ENCODE measurements around the gene P2RY6. TPM values are rescaled to one million over a fixed set of nuclear protein-coding genes. Genes with fewer than 3 reads are reported as not detected.

P2RY6 gene
- total and polyA plus RNA-seq, 2 of the 8 experiments (the other 6 are each of a cell fraction or from before 2014, with no cell fraction given): 0.15 TPM; not detected in 1

GRCh38 chr11:73257342-73258103, 14.6 kb upstream of the P2RY6 start:
- H2BK20ac ChIP-seq (ENCODE audit: low read length): no peak overlapping the region
- H3K14ac ChIP-seq (ENCODE audit: insufficient read length): no peak overlapping the region
- no peaks in the 10 kb centered on the region for H3K23me2 ChIP-seq (ENCODE audit: low read depth, low read length)
- peaks cover 0 to 3% (median 1%) of the 10 kb centered on the region in 4 experiments; a peak in 1 of 7 replicates for H3K4me1 ChIP-seq (replicated peaks in 1 of 4; ENCODE audit: control insufficient read depth in 3 of 4, insufficient read depth in 4 of 4, low read length in 3 of 4)
- H4K20me1 ChIP-seq (replicated peaks in 1 of 2; ENCODE audit: control insufficient read depth in 1 of 2, insufficient read depth in 2 of 2, low read length in 2 of 2): no peaks in the 10 kb centered on the region
- no peak overlapping the region for H3K4me3 ChIP-seq (ENCODE audit: extremely low read depth in 1 of 4, insufficient read depth in 2 of 4, low read depth in 3 of 4, low read length in 4 of 4)
- DNase-seq (ENCODE audit: low read depth in 1 of 2, low spot score in 2 of 2) (no peak), FAIRE-seq (no peak)
- H3K4ac ChIP-seq (replicated peaks; ENCODE audit: insufficient read length, low read depth, low read length): no peak overlapping the region
- no peak overlapping the region for H2BK120ac ChIP-seq (replicated peaks; ENCODE audit: low read depth, low read length)
- H3K36me3 ChIP-seq (ENCODE audit: control insufficient read depth in 2 of 4, insufficient read depth in 4 of 4, low read length in 3 of 4): no peaks in the 10 kb centered on the region
- no peak overlapping the region; the same call in 1 of the 2 replicates for H2BK5ac ChIP-seq (ENCODE audit: low read depth, low read length)
- no peak overlapping the region for H2AFZ ChIP-seq (ENCODE audit: low read length)
- 90% methylated on average over 6 of the region's 6 CpGs; no CpG with 5 or more reads in 1 of the 2 experiments for WGBS, 2 experiments (ENCODE audit: extremely low coverage in 1 of 2, insufficient coverage in 1 of 2, insufficient read length in 1 of 2, insufficient replicate concordance in 2 of 2, low coverage in 1 of 2, low lambda C conversion rate in 2 of 2, missing lambda C conversion rate in 1 of 2)
- no peak overlapping the region for H3K18ac ChIP-seq (ENCODE audit: extremely low read depth, low read length)
- no peak overlapping the region for H2BK12ac ChIP-seq (ENCODE audit: low read depth, low read length)
- no peak overlapping the region for H2BK15ac ChIP-seq (ENCODE audit: low read length)
- no peaks in the 10 kb centered on the region for H3K9me3 ChIP-seq (ENCODE audit: insufficient read depth in 2 of 2, low read depth in 1 of 2, low read length in 1 of 2)
- H4K91ac ChIP-seq (replicated peaks; ENCODE audit: insufficient read length, low read length): no peak overlapping the region
- H3K79me1 ChIP-seq (ENCODE audit: low read depth, low read length): no peaks in the 10 kb centered on the region
- H3K79me2 ChIP-seq (ENCODE audit: control insufficient read depth in 1 of 2, insufficient read depth in 2 of 2, low read length in 2 of 2): no peaks in the 10 kb centered on the region
- ChIA-PET CTCF (ENCODE audit: partially characterized antibody) (interaction anchor here (0.6 to 9.1 kb wide), 18 partner anchors 9 to 81 kb away, joined by 3 to 81 read pairs (median 5); partner anchors contain the start of gene P2RY6), POLR2A (ENCODE audit: partially characterized antibody) (interaction anchor here (0.6 to 1.3 kb wide), 2 partner anchors 11 to 15 kb away, joined by 3 read pairs; no protein-coding TSS in a partner anchor)
- no peak overlapping the region for H2AK5ac ChIP-seq (ENCODE audit: low read depth, low read length)
- no peak for TF ChIP-seq MAFK (IDR thresholded peaks at IDR 0.05; ENCODE audit: low read depth, low read length)
- TF ChIP-seq TEAD4 (IDR thresholded peaks at IDR 0.05; ENCODE audit: low read depth, low read length): peak; percentile 37; the same call in 1 of the 2 replicates
- H3K23ac ChIP-seq (ENCODE audit: insufficient read length): no peak overlapping the region
- H3K56ac ChIP-seq (replicated peaks; ENCODE audit: insufficient read length, low read depth, low read length): no peak overlapping the region
- no peak overlapping the region for H3K27ac ChIP-seq (ENCODE audit: low read depth, low read length)
- peaks cover 0 to 2% (median 0%) of the 10 kb centered on the region in 4 experiments; a peak in 1 of 7 replicates for H3K27me3 ChIP-seq (replicated peaks in 1 of 4; ENCODE audit: control insufficient read depth in 3 of 4, extremely low read depth in 1 of 4, insufficient read depth in 3 of 4, low read length in 3 of 4)
- H4K5ac ChIP-seq (ENCODE audit: insufficient read length, low read depth, low read length): no peak overlapping the region
- H3K4me2 ChIP-seq (ENCODE audit: insufficient read depth in 1 of 2, low read depth in 2 of 2, low read length in 2 of 2): no peak overlapping the region
- no peak overlapping the region for H3K9ac ChIP-seq (replicated peaks in 1 of 4; ENCODE audit: extremely low read depth in 1 of 4, low read depth in 3 of 4, low read length in 3 of 4)
- peak overlapping the region; percentile 23 for H4K8ac ChIP-seq (ENCODE audit: extremely low read depth, insufficient read depth, low read length)

Measured in H1 (cell line).